Measurements from ENCODE around the gene ZFR.

DNA sequence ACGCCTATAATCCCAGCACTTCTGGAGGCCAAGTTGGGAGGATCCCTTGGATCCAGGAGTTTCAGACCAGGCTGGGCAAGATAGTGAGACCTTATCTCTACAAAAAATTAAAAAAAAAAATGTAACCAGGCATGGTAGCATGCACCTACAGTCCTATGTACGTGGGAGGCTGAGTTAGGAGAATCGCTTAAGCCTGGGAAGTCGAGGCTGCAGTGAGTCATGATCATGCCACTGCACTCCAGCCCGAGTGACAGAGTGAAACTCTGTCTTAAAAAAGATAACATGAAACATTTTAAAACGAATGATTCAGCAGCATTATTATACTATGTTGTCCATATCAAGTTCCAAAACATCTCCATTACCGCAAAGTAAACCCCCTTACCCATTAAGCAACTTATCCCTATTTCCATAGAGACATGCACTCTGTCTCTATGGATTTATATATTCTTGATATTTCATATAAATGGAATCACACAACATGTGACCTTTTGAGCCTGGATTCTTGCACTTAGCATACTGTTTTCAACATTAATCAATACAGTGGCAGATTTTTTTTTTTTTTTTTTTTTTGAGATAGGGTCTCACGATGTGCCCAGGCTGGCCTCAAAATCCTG, 74.9 kb downstream of the ZFR start:
- TF ChIP-seq EZH2 (IDR thresholded peaks at IDR 0.05; ENCODE audit: insufficient read depth, poor library complexity, severe bottlenecking) (no peak), EZH2phosphoT487 (IDR thresholded peaks at IDR 0.05; ENCODE audit: insufficient read depth, low read depth) (no peak)
